HEK293T (cell line): ENCODE results near the gene HBA1.
"Not testable (repeated sequence)": the region's sequence is repeated elsewhere in the genome, so short reads cannot be mapped to it uniquely, and the experiment has no call there.

Source experiments
- ARNT ChIP-seq: fragments of 450-650 bp; IDR thresholded peaks from 2 replicates; pipeline ENCODE4 v1.6.1; 2017; ENCODE audit warnings: mild to moderate bottlenecking
- BHLHE40 ChIP-seq: fragments of 450-650 bp; IDR thresholded peaks from 2 replicates; pipeline ENCODE4 v1.6.1; 2016; ENCODE audit warnings: mild to moderate bottlenecking, moderate library complexity, borderline replicate concordance
- FOXA1 ChIP-seq: fragments of 450-650 bp; IDR thresholded peaks from 2 replicates; pipeline ENCODE4 v1.6.1; 2016; ENCODE audit warnings: mild to moderate bottlenecking
- FOXK2 ChIP-seq: fragments of 450-650 bp; IDR thresholded peaks from 2 replicates; pipeline ENCODE4 v1.6.1; 2016; ENCODE audit warnings: mild to moderate bottlenecking
- FOXM1 ChIP-seq: fragments of 450-650 bp; IDR thresholded peaks from 2 replicates; pipeline ENCODE4 v1.6.1; 2017; ENCODE audit warnings: mild to moderate bottlenecking, borderline replicate concordance
- HDGF ChIP-seq: fragments of 450-650 bp; IDR thresholded peaks from 2 replicates; pipeline ENCODE4 v1.6.1; 2017; ENCODE audit warnings: antibody characterized with exemption, borderline replicate concordance
- L3MBTL2 ChIP-seq: fragments of 450-650 bp; conservative IDR thresholded peaks from 2 replicates; pipeline ENCODE4 v1.6.1; 2016; ENCODE audit warnings: mild to moderate bottlenecking
- SP1 ChIP-seq: fragments of 450-650 bp; IDR thresholded peaks from 2 replicates; pipeline ENCODE4 v1.6.1; 2017
- SUZ12 ChIP-seq: fragments of 450-650 bp; IDR thresholded peaks from 2 replicates; pipeline ENCODE4 v1.6.1; 2016; ENCODE audit warnings: mild to moderate bottlenecking
- ZNF384 ChIP-seq: fragments of 450-650 bp; IDR thresholded peaks from 2 replicates; pipeline ENCODE4 v1.6.1; 2016

GRCh38 chr16:163139-163538, 13.3 kb upstream of the HBA1 start:
- not testable (repeated sequence) for TF ChIP-seq FOXM1, ZNF384, SUZ12, L3MBTL2, SP1, FOXA1, HDGF, FOXK2, BHLHE40, ARNT
